H9 (cell line): ENCODE measurements around the gene H2AZ2. TPM values are rescaled to one million over a fixed set of nuclear protein-coding genes. Genes with fewer than 3 reads are reported as not detected.

Experiments
- DNase-seq: peaks from one replicate; pipeline ENCODE4 v3.0.0-alpha.2; 2017
- H2AFZ ChIP-seq: one replicate; pipeline ENCODE4 v1.6.1; 2013; ENCODE audit warnings: mild to moderate bottlenecking, low read length, control low read depth, moderate library complexity
- H2AK5ac ChIP-seq: 2 replicates; pipeline ENCODE4 v1.6.1; 2013; ENCODE audit warnings: low read length, control low read depth, mixed read lengths; ENCODE audit not compliant: insufficient read length
- H2BK120ac ChIP-seq: one replicate; pipeline ENCODE4 v1.6.1; 2013; ENCODE audit warnings: low read depth, mild to moderate bottlenecking, low read length, control low read depth, inconsistent platforms; ENCODE audit not compliant: poor library complexity, severe bottlenecking
- H2BK12ac ChIP-seq: 2 replicates; pipeline ENCODE4 v1.6.1; 2013; ENCODE audit warnings: low read length, control low read depth, mixed read lengths, low read depth; ENCODE audit not compliant: insufficient read length
- H2BK15ac ChIP-seq: 2 replicates; pipeline ENCODE4 v1.6.1; 2013; ENCODE audit warnings: low read depth, low read length, control low read depth
- H2BK20ac ChIP-seq: one replicate; pipeline ENCODE4 v1.6.1; 2013; ENCODE audit warnings: low read depth, mild to moderate bottlenecking, low read length, control low read depth, inconsistent platforms; ENCODE audit not compliant: poor library complexity, severe bottlenecking
- H2BK5ac ChIP-seq: 2 replicates; pipeline ENCODE4 v1.6.1; 2013; ENCODE audit warnings: low read length, control low read depth, mixed read lengths; ENCODE audit not compliant: insufficient read length
- H3K14ac ChIP-seq: 2 replicates; pipeline ENCODE4 v1.6.1; 2013; ENCODE audit warnings: low read length, control low read depth; ENCODE audit not compliant: insufficient read depth
- H3K18ac ChIP-seq: 2 replicates; pipeline ENCODE4 v1.6.1; 2013; ENCODE audit warnings: low read depth, mild to moderate bottlenecking, mixed read lengths, low read length, control low read depth; ENCODE audit not compliant: insufficient read length
- H3K23ac ChIP-seq: 2 replicates; pipeline ENCODE4 v1.6.1; 2013; ENCODE audit warnings: low read length, control low read depth, mixed read lengths, low read depth; ENCODE audit not compliant: insufficient read length
- H3K23me2 ChIP-seq: 2 replicates; pipeline ENCODE4 v1.6.1; 2013; ENCODE audit warnings: low read depth, mild to moderate bottlenecking, mixed read lengths, low read length, control low read depth; ENCODE audit not compliant: insufficient read length, poor library complexity, severe bottlenecking
- H3K27ac ChIP-seq: 2 replicates; pipeline ENCODE4 v1.5.1; 2013; ENCODE audit warnings: low read length, control low read depth, mixed read lengths, low read depth; ENCODE audit not compliant: insufficient read length
- H3K27me3 ChIP-seq: 2 replicates; pipeline ENCODE4 v1.6.1; 2013; ENCODE audit warnings: low read length, control low read depth, inconsistent platforms; ENCODE audit not compliant: insufficient read depth
- H3K4ac ChIP-seq: 2 replicates; pipeline ENCODE4 v1.6.1; 2013; ENCODE audit warnings: low read depth, mild to moderate bottlenecking, control low read depth, inconsistent platforms, low read length, moderate library complexity
- H3K4me1 ChIP-seq: 2 replicates; pipeline ENCODE4 v1.6.1; 2013; ENCODE audit warnings: low read length, control low read depth, inconsistent platforms; ENCODE audit not compliant: insufficient read depth
- H3K4me2 ChIP-seq: 2 replicates; pipeline ENCODE4 v1.6.1; 2013; ENCODE audit warnings: low read length, control low read depth, mixed read lengths; ENCODE audit not compliant: insufficient read length, insufficient read depth
- H3K56ac ChIP-seq: 2 replicates; pipeline ENCODE4 v1.6.1; 2013; ENCODE audit warnings: low read depth, mild to moderate bottlenecking, mixed read lengths, low read length, control low read depth; ENCODE audit not compliant: insufficient read length
- H3K79me1 ChIP-seq: 2 replicates; pipeline ENCODE4 v1.6.1; 2013; ENCODE audit warnings: low read depth, mild to moderate bottlenecking, moderate library complexity, low read length, control low read depth, inconsistent platforms; ENCODE audit not compliant: insufficient read depth, poor library complexity, severe bottlenecking
- H3K79me2 ChIP-seq: 2 replicates; pipeline ENCODE4 v1.6.1; 2013; ENCODE audit warnings: low read length, control low read depth, inconsistent platforms; ENCODE audit not compliant: insufficient read depth
- H3K9ac ChIP-seq: 2 replicates; pipeline ENCODE4 v1.6.1; 2013; ENCODE audit warnings: low read length, control low read depth, mixed read lengths; ENCODE audit not compliant: insufficient read length; ENCODE audit errors: extremely low read depth
- H3K9me3 ChIP-seq: one replicate; pipeline ENCODE4 v1.6.1; 2013; ENCODE audit warnings: low read depth, low read length, inconsistent platforms; ENCODE audit not compliant: control insufficient read depth
- H3T11ph ChIP-seq: one replicate; pipeline ENCODE4 v1.6.1; 2013; ENCODE audit warnings: mild to moderate bottlenecking, low read length, control low read depth, inconsistent platforms
- H4K20me1 ChIP-seq: one replicate; pipeline ENCODE4 v1.6.1; 2013; ENCODE audit not compliant: control insufficient read depth, insufficient read length, insufficient read depth
- H4K5ac ChIP-seq: 2 replicates; pipeline ENCODE4 v1.6.1; 2013; ENCODE audit warnings: low read depth, mild to moderate bottlenecking, mixed read lengths, low read length, control low read depth; ENCODE audit not compliant: insufficient read length
- H4K8ac ChIP-seq: replicated peaks from 2 replicates; pipeline ENCODE4 v1.6.1; 2013; ENCODE audit warnings: low read length, control low read depth, mixed read lengths, low read depth; ENCODE audit not compliant: insufficient read length
- H4K91ac ChIP-seq: 2 replicates; pipeline ENCODE4 v1.6.1; 2013; ENCODE audit warnings: low read depth, mild to moderate bottlenecking, moderate library complexity, mixed read lengths, low read length, control low read depth; ENCODE audit not compliant: insufficient read length
- H3K27ac Mint-ChIP-seq, 3 experiments: 2 replicates in 2 of 3; 3 replicates in 1 of 3; pipeline ENCODE4 v1.8.0; 2020 to 2021; ENCODE audit warnings: mixed read lengths in 3 of 3, mild to moderate bottlenecking in 1 of 3, moderate library complexity in 1 of 3
- H3K27me3 Mint-ChIP-seq: 2 replicates; pipeline ENCODE4 v1.8.0; 2021; ENCODE audit warnings: low read depth, mild to moderate bottlenecking, moderate library complexity, mixed read lengths
- H3K36me3 Mint-ChIP-seq, 3 experiments: 2 replicates in 2 of 3; 3 replicates in 1 of 3; pipeline ENCODE4 v1.8.0; 2020 to 2021; ENCODE audit warnings: low read depth in 3 of 3, mixed read lengths in 3 of 3; ENCODE audit not compliant: insufficient read depth in 1 of 3
- H3K4me1 Mint-ChIP-seq, 2 experiments: 2 replicates each; pipeline ENCODE4 v1.8.0; 2020; ENCODE audit warnings: mixed read lengths in 2 of 2
- H3K4me3 Mint-ChIP-seq, 2 experiments: 2 replicates in 1 of 2; 3 replicates in 1 of 2; pipeline ENCODE4 v1.8.0; 2020 to 2021; ENCODE audit warnings: mild to moderate bottlenecking in 2 of 2, mixed read lengths in 2 of 2, moderate library complexity in 1 of 2
- H3K9me3 Mint-ChIP-seq, 2 experiments: 2 replicates in 1 of 2; 3 replicates in 1 of 2; pipeline ENCODE4 v1.8.0; 2020; ENCODE audit warnings: mild to moderate bottlenecking in 2 of 2, mixed read lengths in 2 of 2, moderate library complexity in 1 of 2
- WGBS: extraction: QIAGEN DNeasy Blood & Tissue Kit; methylation state at CpG from one replicate; pipeline ENCODE4 v1.1.7; 2013; ENCODE audit warnings: missing lambda C conversion rate, low lambda C conversion rate, mixed read lengths; ENCODE audit not compliant: insufficient read length; ENCODE audit errors: extremely low coverage; 5-methylcytosine and 5-hydroxymethylcytosine counted together
- total RNA-seq: library from RNA; stranded (reverse); gene quantifications from 2 replicates; pipeline ENCODE4 v1.2.1, GENCODE V29; 2021
- TF ChIP-seq, protein P1 (sequence below): fragments of 200-600 bp; sonication (generic); conservative IDR thresholded peaks from 3 replicates; pipeline ENCODE4 v1.8.0; 2021; ENCODE audit warnings: antibody characterized with exemption, mild to moderate bottlenecking

Gene H2AZ2
- total RNA-seq, 1 experiment from 2014 or later, result 208 TPM

DNA sequence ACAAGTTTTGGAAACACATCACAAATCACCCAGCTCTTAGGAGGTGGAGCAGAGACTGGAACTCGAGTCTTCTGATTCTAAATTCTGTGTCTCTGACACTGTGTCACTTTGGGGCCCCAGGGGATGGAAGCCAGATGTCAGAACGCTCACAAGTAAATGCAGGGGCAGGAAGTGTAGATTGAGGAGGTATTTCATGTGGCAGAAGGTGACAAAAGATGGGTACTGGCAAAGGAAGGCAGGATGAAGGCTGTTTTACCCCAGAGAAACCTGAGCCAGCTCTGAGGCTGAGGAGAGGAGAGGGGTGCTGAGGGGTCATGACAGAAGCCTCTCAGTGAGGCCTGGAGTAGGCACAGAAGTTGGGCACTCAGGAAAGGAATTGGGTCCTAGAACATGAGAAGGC is 43.5 kb upstream of the H2AZ2 start:
- Histone ChIP-seq H4K5ac (no peak overlapping the region), H3K56ac (no peak overlapping the region), H3K27ac (no peak overlapping the region), H3K14ac (no peak overlapping the region), H2BK120ac (no peak overlapping the region), H3K23ac (no peak overlapping the region), H3K79me1 (no peaks in the 10 kb centered on the region), H3K9ac (no peak overlapping the region), H2BK12ac (no peak overlapping the region), H3K9me3 (no peaks in the 10 kb centered on the region), H2BK20ac (no peak overlapping the region), H2BK15ac (no peak overlapping the region), H3K79me2 (no peaks in the 10 kb centered on the region), H3K18ac (no peak overlapping the region), H3K4me2 (no peak overlapping the region), H3K27me3 (no peaks in the 10 kb centered on the region), H3K4ac (no peak overlapping the region), H4K91ac (no peak overlapping the region), H2AK5ac (no peak overlapping the region), H4K20me1 (no peaks in the 10 kb centered on the region), H4K8ac (no peak overlapping the region), H3K23me2 (no peaks in the 10 kb centered on the region), H3T11ph (no peak overlapping the region), H2AFZ (no peak overlapping the region), H2BK5ac (no peak overlapping the region), H3K4me1 (no peaks in the 10 kb centered on the region)
- Mint-ChIP-seq H3K36me3 (no peaks in the 10 kb centered on the region), H3K4me1 (no peaks in the 10 kb centered on the region), H3K9me3 (no peaks in the 10 kb centered on the region), H3K4me3 (no peak overlapping the region), H3K27ac (no peak overlapping the region; a peak in 1 of 7 replicates), H3K27me3 (peaks cover 8% of the 10 kb centered on the region)
- TF ChIP-seq, protein P1, sequence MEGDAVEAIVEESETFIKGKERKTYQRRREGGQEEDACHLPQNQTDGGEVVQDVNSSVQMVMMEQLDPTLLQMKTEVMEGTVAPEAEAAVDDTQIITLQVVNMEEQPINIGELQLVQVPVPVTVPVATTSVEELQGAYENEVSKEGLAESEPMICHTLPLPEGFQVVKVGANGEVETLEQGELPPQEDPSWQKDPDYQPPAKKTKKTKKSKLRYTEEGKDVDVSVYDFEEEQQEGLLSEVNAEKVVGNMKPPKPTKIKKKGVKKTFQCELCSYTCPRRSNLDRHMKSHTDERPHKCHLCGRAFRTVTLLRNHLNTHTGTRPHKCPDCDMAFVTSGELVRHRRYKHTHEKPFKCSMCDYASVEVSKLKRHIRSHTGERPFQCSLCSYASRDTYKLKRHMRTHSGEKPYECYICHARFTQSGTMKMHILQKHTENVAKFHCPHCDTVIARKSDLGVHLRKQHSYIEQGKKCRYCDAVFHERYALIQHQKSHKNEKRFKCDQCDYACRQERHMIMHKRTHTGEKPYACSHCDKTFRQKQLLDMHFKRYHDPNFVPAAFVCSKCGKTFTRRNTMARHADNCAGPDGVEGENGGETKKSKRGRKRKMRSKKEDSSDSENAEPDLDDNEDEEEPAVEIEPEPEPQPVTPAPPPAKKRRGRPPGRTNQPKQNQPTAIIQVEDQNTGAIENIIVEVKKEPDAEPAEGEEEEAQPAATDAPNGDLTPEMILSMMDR, result no peak
- WGBS, result no CpG with 5 or more reads among the region's 2 CpGs
- no peak for DNase-seq
